ENCODE data around the gene MEOX1.
"Not testable (repeated sequence)": the region's sequence is repeated elsewhere in the genome, so short reads cannot be mapped to it uniquely, and the experiment has no call there.

MEOX1 gene

GRCh38 chr17:43615330-43616028 is 46.2 kb downstream of the MEOX1 start:
- DNase-seq = no peak

- no peak for DNase-seq
Observed at GRCh38 chr17:43614561-43614960, 47.2 kb downstream of the MEOX1 start.

- DNase-seq = no peak
Observed at GRCh38 chr17:43613917-43614316, 47.8 kb downstream of the MEOX1 start.

GRCh38 chr17:43612515-43612914 is 49.2 kb downstream of the MEOX1 start:
- DNase-seq = no peak

- DNase-seq = no peak
Observed at GRCh38 chr17:43611230-43611969, 50.3 kb downstream of the MEOX1 start.

- DNase-seq = no peak
Observed at GRCh38 chr17:43609613-43610385, 51.9 kb downstream of the MEOX1 start.

- DNase-seq = no peak
Observed at GRCh38 chr17:43608313-43608712, 53.4 kb downstream of the MEOX1 start.

- no peak for DNase-seq
Observed at GRCh38 chr17:43604549-43604948, 57.2 kb downstream of the MEOX1 start.

- DNase-seq = no peak
Observed at GRCh38 chr17:43603321-43603720, 58.4 kb downstream of the MEOX1 start.

GRCh38 chr17:43602556-43602955 is 59.2 kb downstream of the MEOX1 start:
- not testable (repeated sequence) for DNase-seq

- no peak for DNase-seq
Observed at GRCh38 chr17:43601280-43602039, 60.3 kb downstream of the MEOX1 start.

- DNase-seq = no peak
Observed at GRCh38 chr17:43599835-43600234, 61.9 kb downstream of the MEOX1 start.

GRCh38 chr17:43599046-43599395 is 62.7 kb downstream of the MEOX1 start:
- no peak for DNase-seq

GRCh38 chr17:43598357-43599045 is 63.2 kb downstream of the MEOX1 start:
- DNase-seq = no peak

GRCh38 chr17:43597624-43598356 is 63.9 kb downstream of the MEOX1 start:
- no peak for DNase-seq

- no peak for DNase-seq
Observed at GRCh38 chr17:43595466-43595865, 66.3 kb downstream of the MEOX1 start.

- DNase-seq = no peak
Observed at GRCh38 chr17:43591779-43592562, 69.8 kb downstream of the MEOX1 start.

- no peak for DNase-seq
Observed at GRCh38 chr17:43591001-43591400, 70.7 kb downstream of the MEOX1 start.
